WTC11 (cell line): ENCODE data around the gene LGR6. TPM values are rescaled to one million over a fixed set of nuclear protein-coding genes. Genes with fewer than 3 reads are reported as not detected.

Source experiments
- ATAC-seq: fragments of 200-7000 bp; cut with Tn5 transposase; 2 replicates; pipeline ENCODE4 v1.10.0; 2021; ENCODE audit warnings: mild to moderate bottlenecking, moderate library complexity
- CTCF ChIA-PET: fragments of 300-600 bp; sonication (Branson Sonifier 250); formaldehyde crosslinking; loops from one replicate; lab custom pipeline; 2021; ENCODE audit warnings: antibody characterized with exemption; lab: Charles Lee
- POLR2A ChIA-PET: fragments of 350-600 bp; sonication (Branson Sonifier 250); formaldehyde crosslinking; loops from one replicate; lab custom pipeline; 2021; ENCODE audit warnings: antibody characterized with exemption; lab: Charles Lee
- DNase-seq: peaks from one replicate; pipeline ENCODE4 v3.0.0; 2021; ENCODE audit warnings: low spot score
- H3K27ac Mint-ChIP-seq: 2 replicates; pipeline ENCODE4 v1.8.0; 2021; ENCODE audit warnings: mixed read lengths
- H3K27me3 Mint-ChIP-seq: 2 replicates; pipeline ENCODE4 v1.8.0; 2021; ENCODE audit warnings: low read depth, mild to moderate bottlenecking, moderate library complexity, mixed read lengths
- H3K36me3 Mint-ChIP-seq: 2 replicates; pipeline ENCODE4 v1.8.0; 2021; ENCODE audit warnings: mixed read lengths
- H3K4me1 Mint-ChIP-seq: 2 replicates; pipeline ENCODE4 v1.8.0; 2022; ENCODE audit warnings: mixed read lengths
- H3K4me3 Mint-ChIP-seq: 2 replicates; pipeline ENCODE4 v1.8.0; 2021; ENCODE audit warnings: mild to moderate bottlenecking, moderate library complexity, mixed read lengths
- H3K9me3 Mint-ChIP-seq: 2 replicates; pipeline ENCODE4 v1.8.0; 2021; ENCODE audit warnings: mixed read lengths
- AR ChIP-seq: fragments of 250-450 bp; sonication (Bioruptor Pico); IDR thresholded peaks from 2 replicates; pipeline ENCODE4 v1.9.0; 2021; ENCODE audit warnings: mild to moderate bottlenecking
- CBFB ChIP-seq: sonication (generic); formaldehyde crosslinking; IDR thresholded peaks from 2 replicates; pipeline ENCODE4 v1.8.1; 2022; ENCODE audit warnings: mild to moderate bottlenecking, low read depth, missing genetic modification reagents
- CREB1 ChIP-seq: sonication (generic); formaldehyde crosslinking; IDR thresholded peaks from 2 replicates; pipeline ENCODE4 v1.8.0; 2023; ENCODE audit warnings: mild to moderate bottlenecking, missing genetic modification reagents
- CTCF ChIP-seq: fragments of 200-600 bp; IDR thresholded peaks from 2 replicates; pipeline ENCODE4 v1.8.0; 2022; ENCODE audit warnings: antibody characterized with exemption
- ERG ChIP-seq: fragments of 250-450 bp; sonication (Bioruptor Pico); IDR thresholded peaks from 2 replicates; pipeline ENCODE4 v1.8.0; 2021; ENCODE audit warnings: mild to moderate bottlenecking
- FOXK1 ChIP-seq: sonication (generic); formaldehyde crosslinking; IDR thresholded peaks from 2 replicates; pipeline ENCODE4 v1.8.0; 2022; ENCODE audit warnings: mild to moderate bottlenecking, moderate library complexity, missing genetic modification reagents
- GRHL2 ChIP-seq: fragments of 250-450 bp; sonication (Bioruptor Pico); IDR thresholded peaks from 2 replicates; pipeline ENCODE4 v1.8.0; 2022; ENCODE audit warnings: mild to moderate bottlenecking, moderate library complexity; ENCODE audit not compliant: insufficient replicate concordance, severe bottlenecking
- MLX ChIP-seq: sonication (generic); formaldehyde crosslinking; IDR thresholded peaks from 2 replicates; pipeline ENCODE4 v1.8.1; 2023; ENCODE audit warnings: mild to moderate bottlenecking, missing genetic modification reagents, moderate library complexity
- MYBL2 ChIP-seq: sonication (generic); formaldehyde crosslinking; IDR thresholded peaks from 2 replicates; pipeline ENCODE4 v1.8.1; 2023; ENCODE audit warnings: mild to moderate bottlenecking, moderate library complexity, missing genetic modification reagents
- NFATC4 ChIP-seq: fragments of 250-450 bp; sonication (Bioruptor Pico); IDR thresholded peaks from 2 replicates; pipeline ENCODE4 v1.9.0; 2021; ENCODE audit warnings: mild to moderate bottlenecking
- NFYB ChIP-seq: sonication (generic); formaldehyde crosslinking; conservative IDR thresholded peaks from 2 replicates; pipeline ENCODE4 v1.8.0; 2022; ENCODE audit warnings: low read depth, missing genetic modification reagents
- NR2C2 ChIP-seq: sonication (generic); formaldehyde crosslinking; IDR thresholded peaks from 2 replicates; pipeline ENCODE4 v1.8.0; 2022; ENCODE audit warnings: mild to moderate bottlenecking, missing genetic modification reagents
- ZBTB21 ChIP-seq: sonication (generic); formaldehyde crosslinking; IDR thresholded peaks from 2 replicates; pipeline ENCODE4 v1.8.1; 2023; ENCODE audit warnings: mild to moderate bottlenecking, missing genetic modification reagents, borderline replicate concordance
- ZNF317 ChIP-seq: sonication (generic); formaldehyde crosslinking; IDR thresholded peaks from 2 replicates; pipeline ENCODE4 v1.8.1; 2023; ENCODE audit warnings: low read depth, mild to moderate bottlenecking, moderate library complexity, missing genetic modification reagents, borderline replicate concordance
- ZNF396 ChIP-seq: fragments of 250-450 bp; sonication (Bioruptor Pico); IDR thresholded peaks from 2 replicates; pipeline ENCODE4 v1.8.0; 2021; ENCODE audit warnings: mild to moderate bottlenecking, moderate library complexity, borderline replicate concordance
- ZNF532 ChIP-seq: fragments of 250-450 bp; sonication (Bioruptor Pico); IDR thresholded peaks from 2 replicates; pipeline ENCODE4 v1.9.0; 2021; ENCODE audit warnings: mild to moderate bottlenecking, borderline replicate concordance
- total RNA-seq: library from RNA; stranded (reverse); gene quantifications from 3 replicates; pipeline ENCODE4 v1.2.3, GENCODE V29; 2021
- TF ChIP-seq, protein P1 (sequence below): sonication (generic); formaldehyde crosslinking; IDR thresholded peaks from 2 replicates; pipeline ENCODE4 v1.8.0; 2022; ENCODE audit warnings: mild to moderate bottlenecking, missing genetic modification reagents
- TF ChIP-seq, protein P2 (sequence below): sonication (generic); formaldehyde crosslinking; IDR thresholded peaks from 2 replicates; pipeline ENCODE4 v1.8.0; 2022; ENCODE audit warnings: mild to moderate bottlenecking, missing genetic modification reagents
- TF ChIP-seq, protein P3 (sequence below): sonication (generic); formaldehyde crosslinking; conservative IDR thresholded peaks from 2 replicates; pipeline ENCODE4 v1.8.1; 2022; ENCODE audit warnings: mild to moderate bottlenecking, missing genetic modification reagents
- TF ChIP-seq, protein P4 (sequence below): sonication (generic); formaldehyde crosslinking; IDR thresholded peaks from 2 replicates; pipeline ENCODE4 v1.8.0; 2022; ENCODE audit warnings: mild to moderate bottlenecking, missing genetic modification reagents

LGR6 gene
- total RNA-seq, 1 experiment from 2014 or later = 1.1 TPM

DNA sequence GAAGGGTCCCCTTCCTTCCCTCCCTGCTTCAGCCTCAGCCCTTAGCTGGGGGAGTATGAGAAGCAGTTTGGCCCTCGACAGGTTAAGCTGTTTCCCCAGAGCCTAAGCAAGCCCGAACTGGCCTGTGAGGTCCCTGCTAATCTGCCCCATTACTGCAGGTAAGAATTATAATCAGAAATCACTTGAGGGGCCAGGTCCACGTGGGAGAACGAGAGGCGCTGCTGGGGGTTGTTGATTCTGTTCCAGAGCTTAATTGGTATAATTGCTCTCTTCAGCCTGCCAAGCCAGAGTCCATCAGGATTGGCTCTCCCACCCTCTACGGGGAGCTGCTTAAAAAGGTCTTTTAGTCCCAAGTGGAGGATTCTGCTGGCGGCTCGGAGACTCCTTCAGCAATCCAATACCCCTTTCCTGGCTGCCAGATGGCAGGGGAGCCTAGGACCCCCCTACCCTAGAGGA, 77.3 kb downstream of the LGR6 start:
- Mint-ChIP-seq H3K36me3 (no peaks in the 10 kb centered on the region), H3K27ac (no peak overlapping the region), H3K4me1 (no peaks in the 10 kb centered on the region), H3K9me3 (no peaks in the 10 kb centered on the region), H3K4me3 (no peak overlapping the region), H3K27me3 (peaks cover 4% of the 10 kb centered on the region)
- TF ChIP-seq FOXK1 (CRISPR knock-in tag) (no peak), NFATC4 (CRISPR knock-in tag) (no peak), ZNF396 (no peak), ERG (CRISPR knock-in tag) (no peak), GRHL2 (CRISPR knock-in tag) (no peak), NR2C2 (no peak), CTCF (no peak), MYBL2 (CRISPR knock-in tag) (no peak), NFYB (CRISPR knock-in tag) (no peak), ZBTB21 (CRISPR knock-in tag) (no peak), CREB1 (no peak), CBFB (CRISPR knock-in tag) (no peak), MLX (CRISPR knock-in tag) (no peak), ZNF317 (CRISPR knock-in tag) (no peak)
- TF ChIP-seq, protein P1, sequence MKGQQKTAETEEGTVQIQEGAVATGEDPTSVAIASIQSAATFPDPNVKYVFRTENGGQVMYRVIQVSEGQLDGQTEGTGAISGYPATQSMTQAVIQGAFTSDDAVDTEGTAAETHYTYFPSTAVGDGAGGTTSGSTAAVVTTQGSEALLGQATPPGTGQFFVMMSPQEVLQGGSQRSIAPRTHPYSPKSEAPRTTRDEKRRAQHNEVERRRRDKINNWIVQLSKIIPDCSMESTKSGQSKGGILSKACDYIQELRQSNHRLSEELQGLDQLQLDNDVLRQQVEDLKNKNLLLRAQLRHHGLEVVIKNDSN = no peak
- TF ChIP-seq, protein P2, sequence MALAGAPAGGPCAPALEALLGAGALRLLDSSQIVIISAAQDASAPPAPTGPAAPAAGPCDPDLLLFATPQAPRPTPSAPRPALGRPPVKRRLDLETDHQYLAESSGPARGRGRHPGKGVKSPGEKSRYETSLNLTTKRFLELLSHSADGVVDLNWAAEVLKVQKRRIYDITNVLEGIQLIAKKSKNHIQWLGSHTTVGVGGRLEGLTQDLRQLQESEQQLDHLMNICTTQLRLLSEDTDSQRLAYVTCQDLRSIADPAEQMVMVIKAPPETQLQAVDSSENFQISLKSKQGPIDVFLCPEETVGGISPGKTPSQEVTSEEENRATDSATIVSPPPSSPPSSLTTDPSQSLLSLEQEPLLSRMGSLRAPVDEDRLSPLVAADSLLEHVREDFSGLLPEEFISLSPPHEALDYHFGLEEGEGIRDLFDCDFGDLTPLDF (CRISPR knock-in tag) = no peak
- TF ChIP-seq, protein P3, sequence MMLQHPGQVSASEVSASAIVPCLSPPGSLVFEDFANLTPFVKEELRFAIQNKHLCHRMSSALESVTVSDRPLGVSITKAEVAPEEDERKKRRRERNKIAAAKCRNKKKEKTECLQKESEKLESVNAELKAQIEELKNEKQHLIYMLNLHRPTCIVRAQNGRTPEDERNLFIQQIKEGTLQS (CRISPR knock-in tag) = no peak
- ChIA-PET POLR2A (no interaction called here), CTCF (interaction anchor here (0.7 to 7.5 kb wide), 4 partner anchors 44 to 86 kb away, joined by 3 to 34 read pairs (median 5); partner anchors contain the start of gene LGR6)
- no peak for ATAC-seq
- no peak for DNase-seq

DNA sequence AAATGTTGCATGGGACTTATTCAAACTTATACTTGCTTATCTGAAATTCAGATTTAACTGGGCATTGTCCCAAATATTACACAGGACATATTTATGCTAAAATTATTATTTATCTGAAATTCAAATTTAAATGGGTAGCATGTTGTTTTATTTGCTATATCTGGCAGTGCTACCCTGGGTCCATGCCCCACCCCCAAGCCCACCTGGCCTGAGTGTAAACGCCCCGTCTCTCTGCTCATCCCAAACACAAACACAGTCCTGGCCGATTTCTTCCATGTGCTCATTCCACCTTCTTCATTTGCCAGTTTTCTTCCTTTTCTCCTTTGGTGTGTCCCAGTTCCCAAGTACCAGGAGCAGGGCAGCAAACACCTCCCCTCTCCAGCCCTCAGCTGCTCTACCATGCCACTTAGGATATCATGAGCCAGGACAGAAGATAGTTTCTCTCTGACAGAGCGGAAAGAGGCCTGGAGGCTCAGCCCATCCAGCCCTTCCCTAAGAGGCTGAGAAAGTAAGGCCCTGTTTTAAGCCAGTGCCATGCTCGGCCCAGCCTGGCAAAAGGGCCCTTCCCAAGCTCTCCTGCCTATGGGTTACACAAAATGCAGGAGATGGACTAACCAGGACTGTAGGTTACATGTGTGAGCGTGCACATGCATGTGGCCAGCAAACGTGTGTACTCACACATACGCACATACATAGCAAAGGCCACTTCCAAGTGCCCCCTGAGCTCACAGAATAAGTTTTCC, 78.7 kb downstream of the LGR6 start:
- no peaks in the 10 kb centered on the region for H3K9me3 Mint-ChIP-seq
- no peaks in the 10 kb centered on the region for H3K36me3 Mint-ChIP-seq
- no peak for DNase-seq
- H3K27me3 Mint-ChIP-seq = no peaks in the 10 kb centered on the region; the same call in none of the 2 replicates
- no peak overlapping the region for H3K27ac Mint-ChIP-seq
- POLR2A ChIA-PET = interaction anchor here (0.5 kb wide), 1 partner anchor 86 kb away, joined by 3 read pairs; no protein-coding TSS in a partner anchor
- no peaks in the 10 kb centered on the region for H3K4me1 Mint-ChIP-seq
- ATAC-seq = no peak
- H3K4me3 Mint-ChIP-seq = no peak overlapping the region
- CTCF ChIA-PET = interaction anchor here (0.6 to 7.5 kb wide), 9 partner anchors 24 to 87 kb away, joined by 3 to 34 read pairs (median 3); partner anchors contain the start of gene LGR6
- TF ChIP-seq, protein P4, sequence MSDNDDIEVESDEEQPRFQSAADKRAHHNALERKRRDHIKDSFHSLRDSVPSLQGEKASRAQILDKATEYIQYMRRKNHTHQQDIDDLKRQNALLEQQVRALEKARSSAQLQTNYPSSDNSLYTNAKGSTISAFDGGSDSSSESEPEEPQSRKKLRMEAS (CRISPR knock-in tag) = no peak
- no peak for TF ChIP-seq ZNF532 (CRISPR knock-in tag)
- TF ChIP-seq NR2C2 = no peak
- no peak for TF ChIP-seq MYBL2 (CRISPR knock-in tag)
- TF ChIP-seq AR = no peak
